HG03097 (cell line): ENCODE measurements around the gene PER1.

Experiments used
- ATAC-seq: cut with Tn5 transposase; IDR thresholded peaks from one replicate; pipeline ENCODE4 v1.9.1; 2021; ENCODE audit not compliant: unreplicated experiment, low FRiP score

Gene PER1

GRCh38 chr17:8153957-8154607, 1.9 kb upstream of the PER1 start:
- no peak for ATAC-seq

GRCh38 chr17:8153525-8153956, 1.3 kb upstream of the PER1 start:
- ATAC-seq: no peak

GRCh38 chr17:8153031-8153451, 837 bp upstream of the PER1 start:
- ATAC-seq: no peak

GRCh38 chr17:8151641-8152111, 528 bp downstream of the PER1 start:
- no peak for ATAC-seq

- ATAC-seq: no peak
These were observed 1.0 kb downstream of the PER1 start for GRCh38 chr17:8151120-8151640.

GRCh38 chr17:8150194-8151119, 1.7 kb downstream of the PER1 start:
- no peak for ATAC-seq

GRCh38 chr17:8149419-8150193, 2.6 kb downstream of the PER1 start:
- no peak for ATAC-seq

- no peak for ATAC-seq
These were observed 3.6 kb downstream of the PER1 start for GRCh38 chr17:8148560-8148959.

GRCh38 chr17:8147805-8148404, 4.3 kb downstream of the PER1 start:
- ATAC-seq: no peak

- ATAC-seq: no peak
These were observed 4.9 kb downstream of the PER1 start for GRCh38 chr17:8147141-8147804.

GRCh38 chr17:8146381-8147140, 5.6 kb downstream of the PER1 start:
- ATAC-seq: no peak

- ATAC-seq: no peak
These were observed 6.4 kb downstream of the PER1 start for GRCh38 chr17:8145811-8146210.

GRCh38 chr17:8144401-8145231, 7.6 kb downstream of the PER1 start:
- no peak for ATAC-seq

GRCh38 chr17:8143581-8144400, 8.4 kb downstream of the PER1 start:
- no peak for ATAC-seq

- ATAC-seq: no peak
These were observed 9.2 kb downstream of the PER1 start for GRCh38 chr17:8142887-8143580.

GRCh38 chr17:8142158-8142886, 9.9 kb downstream of the PER1 start:
- ATAC-seq: no peak
